NCI-H1694 treated with DMSO at 0.1 percent for 48 hours (cell line): ENCODE data around the gene KDM4B.

ENCODE experiments used
- DNase-seq: peaks from one replicate; lab custom pipeline; 2025; lab: John Stamatoyannopoulos, UW

Gene KDM4B

GRCh38 chr19:5122671-5123409 is 153.9 kb downstream of the KDM4B start:
- no peak for DNase-seq

GRCh38 chr19:5123646-5124045 is 154.7 kb downstream of the KDM4B start:
- DNase-seq: no peak

DNA sequence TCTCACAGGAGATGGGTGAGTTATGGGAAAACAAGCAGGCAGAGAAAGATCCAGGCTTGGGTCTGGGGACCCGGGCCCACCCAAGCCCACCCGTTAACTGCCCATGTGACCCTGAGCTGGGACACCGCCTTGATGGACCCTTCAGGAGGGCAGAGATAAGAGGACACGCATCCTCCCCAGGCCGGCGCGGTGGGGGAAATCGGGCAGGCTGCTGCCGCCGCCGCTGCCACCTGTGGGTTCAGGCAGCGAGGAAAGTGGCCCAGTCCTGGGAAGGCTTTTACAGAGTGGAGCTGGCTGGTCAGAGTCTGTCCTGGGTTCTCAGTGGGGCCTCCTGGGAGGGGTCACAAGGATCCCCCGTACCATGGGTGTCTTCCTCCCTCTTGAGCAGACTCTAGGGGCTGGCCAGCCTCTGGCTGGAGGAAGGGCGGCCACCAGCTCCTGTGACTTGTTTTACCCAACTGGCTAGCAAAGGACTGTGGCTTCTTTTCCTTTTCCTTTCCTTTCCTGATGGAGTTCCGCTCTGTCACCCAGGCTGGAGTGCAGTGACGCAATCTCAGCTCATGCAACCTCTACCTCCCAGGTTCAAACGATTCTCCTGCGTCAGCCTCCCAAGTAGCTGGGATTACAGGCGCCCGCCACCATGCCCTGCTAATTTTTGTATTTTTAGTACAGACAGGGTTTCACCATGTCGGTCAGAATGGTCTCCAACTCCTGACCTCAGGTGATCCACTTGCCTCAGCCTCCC is 155.4 kb downstream of the KDM4B start:
- DNase-seq: no peak

- no peak for DNase-seq
Observed at GRCh38 chr19:5125376-5125775, 156.5 kb downstream of the KDM4B start.

DNA sequence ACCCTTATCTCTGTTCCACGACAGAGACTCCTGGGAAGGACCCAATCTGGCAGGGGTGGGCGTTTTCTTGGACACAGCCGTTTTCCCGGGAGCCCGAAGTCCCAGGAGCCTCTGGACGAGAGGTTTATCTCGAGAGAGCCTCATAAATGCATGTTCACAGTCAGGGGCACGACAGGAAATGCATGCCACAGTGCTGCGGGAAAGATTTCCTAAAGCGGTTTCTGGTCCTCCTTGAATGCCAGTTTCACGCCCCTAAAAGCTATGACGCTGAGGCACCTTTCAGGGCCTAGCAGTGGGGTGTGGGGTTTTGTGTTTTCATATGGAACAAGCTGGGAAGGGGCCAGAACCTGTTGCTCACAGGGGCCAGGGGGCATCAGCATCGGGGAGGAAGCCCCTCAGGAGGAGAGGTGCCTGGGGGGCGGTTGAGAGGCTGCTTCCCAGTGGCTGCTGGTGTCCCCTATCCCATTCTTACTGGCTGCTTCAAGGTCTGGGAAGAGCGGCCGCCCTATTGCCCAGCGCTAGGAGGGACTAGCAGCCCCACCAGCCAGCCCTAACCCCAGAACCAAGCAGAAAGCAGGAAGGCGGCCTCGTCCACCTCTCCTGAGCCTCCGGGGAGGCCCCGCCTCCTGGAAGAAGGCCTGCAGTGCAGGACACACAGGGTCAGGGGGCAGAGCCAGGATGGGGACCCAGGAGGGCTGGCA is 157.0 kb downstream of the KDM4B start:
- DNase-seq: no peak

DNA sequence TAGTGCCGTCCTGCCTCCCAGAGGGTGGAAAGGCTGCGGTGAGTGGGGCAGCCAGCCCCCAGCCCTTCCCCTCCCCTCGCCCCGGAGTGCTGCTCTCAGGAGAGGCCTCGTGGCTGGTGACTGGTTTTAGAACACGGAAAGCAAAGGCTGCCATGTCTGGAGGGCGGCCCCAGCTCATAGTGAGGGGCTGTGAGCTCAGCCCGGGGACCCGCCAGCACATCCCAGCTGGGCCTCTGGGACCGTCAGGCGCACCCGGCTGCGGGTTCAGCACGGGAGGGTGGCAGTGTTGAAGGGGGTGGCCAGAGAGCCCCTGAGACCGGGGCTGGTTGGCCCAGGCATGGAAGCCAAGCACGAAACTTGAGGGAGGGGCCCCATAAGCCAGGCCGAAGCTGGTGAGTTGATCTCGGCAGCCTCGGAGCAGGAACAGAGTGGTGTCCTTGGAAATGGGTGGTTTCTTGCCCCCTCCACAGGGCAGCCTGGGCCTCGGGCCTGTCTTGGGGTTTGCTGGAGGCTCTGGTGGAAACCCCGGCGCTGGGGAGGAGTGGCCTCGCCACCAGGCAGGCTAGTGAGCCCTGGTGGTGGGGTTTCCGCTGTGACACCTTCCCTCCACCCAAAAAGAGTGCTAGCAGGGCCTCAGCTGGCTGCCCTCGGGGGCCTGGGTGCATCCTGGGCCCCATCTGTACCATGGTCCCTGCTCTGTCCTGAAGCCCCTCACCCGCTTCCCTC is 157.7 kb downstream of the KDM4B start:
- DNase-seq: no peak

GRCh38 chr19:5127717-5128116 is 158.8 kb downstream of the KDM4B start:
- no peak for DNase-seq

DNA sequence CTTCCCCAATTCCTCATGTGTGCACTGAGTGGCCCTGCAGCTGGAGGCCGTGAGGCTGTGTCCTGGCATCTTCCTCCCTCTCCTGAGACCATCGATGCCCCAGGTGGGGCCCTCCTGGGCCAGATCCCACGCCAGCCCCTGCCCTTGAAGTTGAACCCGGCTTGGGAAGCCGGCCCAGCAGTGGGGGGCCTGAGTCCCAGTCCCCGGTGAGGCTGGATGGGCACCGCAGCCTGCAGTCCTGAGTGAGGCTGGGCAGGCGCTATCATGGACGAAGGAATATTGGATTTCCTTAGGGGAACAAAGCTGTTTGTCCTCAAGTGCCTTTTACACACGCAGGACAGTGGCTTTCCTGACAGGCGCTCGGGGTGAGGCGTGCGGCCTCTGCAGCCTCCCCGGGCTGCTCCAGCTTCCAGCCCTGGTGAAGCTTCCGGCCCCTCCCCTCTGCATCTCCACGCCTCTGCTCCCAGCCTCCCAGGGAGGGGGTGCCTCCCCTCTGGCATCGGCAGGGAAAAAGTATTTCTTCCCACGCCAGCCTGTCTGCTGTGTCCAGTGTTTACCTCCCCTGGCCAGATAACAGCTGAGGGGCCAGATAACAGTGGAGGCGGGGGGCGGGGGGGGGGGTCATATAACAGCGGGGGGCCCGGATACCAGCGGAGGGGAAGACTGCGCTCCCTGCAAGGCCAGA is 159.5 kb downstream of the KDM4B start:
- DNase-seq: no peak

DNA sequence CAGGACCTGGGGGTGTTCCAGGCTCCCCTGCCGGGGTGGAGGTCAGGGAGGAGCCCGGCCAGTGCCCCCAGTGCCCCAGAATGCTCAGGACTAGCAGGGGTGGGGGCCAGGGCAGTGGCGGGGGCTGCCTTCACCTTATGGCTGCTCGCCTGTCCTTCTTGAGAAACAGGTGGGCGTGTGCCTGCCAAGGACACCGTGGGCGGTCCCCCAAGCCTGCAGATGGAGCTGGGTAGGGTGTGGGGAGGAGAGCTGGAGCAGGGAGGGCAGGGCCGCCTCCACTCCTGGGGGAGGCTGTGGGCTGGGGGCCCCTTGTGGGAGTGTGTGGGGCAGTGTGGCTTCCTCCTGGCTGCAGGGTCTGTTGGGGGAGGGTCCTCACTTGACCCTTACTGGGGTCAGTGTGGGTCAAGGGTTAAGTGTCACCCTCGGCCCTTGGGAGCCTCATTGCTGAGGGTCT is 160.1 kb downstream of the KDM4B start:
- no peak for DNase-seq

DNA sequence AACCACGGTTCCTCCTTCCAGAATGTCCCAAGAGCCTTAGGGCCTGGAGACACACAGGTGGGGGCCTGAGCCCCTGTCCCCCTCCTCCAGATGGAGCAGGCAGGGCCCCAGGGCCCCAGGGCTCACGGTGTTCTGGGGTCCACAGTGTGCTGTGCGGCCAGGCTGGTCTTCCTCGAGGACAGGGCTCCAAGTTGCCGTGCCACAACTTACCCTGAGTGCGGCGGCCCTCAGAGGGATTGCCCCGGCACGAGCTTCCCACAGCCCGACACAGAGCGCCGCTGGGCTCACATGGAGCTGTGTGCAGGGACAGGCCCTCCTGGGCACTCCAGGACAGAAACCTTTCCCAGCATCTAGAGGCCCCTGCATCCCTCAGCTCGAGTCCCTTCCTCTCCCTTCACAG is 160.8 kb downstream of the KDM4B start:
- DNase-seq: no peak

GRCh38 chr19:5130371-5131030 is 161.6 kb downstream of the KDM4B start:
- DNase-seq: no peak

DNA sequence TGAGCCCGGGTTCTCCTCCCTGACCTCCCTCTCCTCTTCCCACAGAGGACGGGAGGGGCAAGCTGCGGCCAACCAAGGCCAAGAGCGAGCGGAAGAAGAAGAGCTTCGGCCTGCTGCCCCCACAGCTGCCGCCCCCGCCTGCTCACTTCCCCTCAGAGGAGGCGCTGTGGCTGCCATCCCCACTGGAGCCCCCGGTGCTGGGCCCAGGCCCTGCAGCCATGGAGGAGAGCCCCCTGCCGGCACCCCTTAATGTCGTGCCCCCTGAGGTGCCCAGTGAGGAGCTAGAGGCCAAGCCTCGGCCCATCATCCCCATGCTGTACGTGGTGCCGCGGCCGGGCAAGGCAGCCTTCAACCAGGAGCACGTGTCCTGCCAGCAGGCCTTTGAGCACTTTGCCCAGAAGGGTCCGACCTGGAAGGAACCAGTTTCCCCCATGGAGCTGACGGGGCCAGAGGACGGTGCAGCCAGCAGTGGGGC is 162.2 kb downstream of the KDM4B start:
- no peak for DNase-seq

DNA sequence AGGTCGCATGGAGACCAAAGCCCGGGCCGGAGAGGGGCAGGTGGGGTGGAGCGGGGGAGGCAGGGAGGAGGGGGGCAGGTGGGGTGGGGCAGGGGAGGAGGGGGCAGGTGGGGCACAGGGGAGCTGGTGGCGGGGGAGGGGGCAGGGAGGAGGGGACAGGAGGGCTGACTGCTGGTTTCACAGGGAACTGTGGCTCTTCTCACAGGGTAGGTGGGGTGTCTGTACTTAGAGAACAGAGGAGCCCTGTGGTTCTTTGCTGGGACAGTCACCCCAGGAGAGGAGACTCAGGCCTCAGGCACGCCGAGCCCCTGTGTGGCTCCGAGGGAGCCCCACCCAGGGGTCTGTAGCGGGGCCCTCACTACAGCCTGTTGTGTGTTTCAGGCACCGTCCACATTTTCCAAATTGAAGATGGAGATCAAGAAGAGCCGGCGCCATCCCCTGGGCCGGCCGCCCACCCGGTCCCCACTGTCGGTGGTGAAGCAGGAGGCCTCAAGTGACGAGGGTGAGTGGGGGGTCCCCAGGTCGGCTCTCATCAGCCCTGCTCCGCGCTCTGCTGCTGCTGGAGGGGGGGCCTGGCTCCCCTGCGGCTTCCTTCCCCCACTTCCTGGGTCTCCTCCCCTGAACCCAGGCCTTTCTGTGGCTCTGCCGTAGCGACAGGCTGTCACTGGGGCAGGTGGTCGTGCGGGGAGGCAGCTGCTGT is 162.7 kb downstream of the KDM4B start:
- DNase-seq: no peak

DNA sequence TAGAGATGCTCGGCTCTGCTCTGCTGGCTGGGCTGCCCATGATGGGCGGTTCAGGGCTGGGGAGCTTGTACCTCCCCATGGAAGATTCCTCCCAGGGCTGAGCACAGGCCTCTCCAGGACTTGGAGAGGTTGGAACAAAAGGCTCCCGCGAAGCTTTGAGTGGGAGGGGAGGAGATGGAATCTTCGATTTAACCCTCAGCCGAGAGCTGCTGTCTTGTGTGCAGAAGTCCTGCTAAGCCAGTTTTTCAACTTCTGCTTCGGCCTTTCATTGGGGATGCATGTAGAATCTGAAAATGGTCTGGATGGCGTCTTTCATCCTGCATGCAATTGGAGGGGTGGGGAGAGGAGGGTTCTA is 163.3 kb downstream of the KDM4B start:
- no peak for DNase-seq

DNA sequence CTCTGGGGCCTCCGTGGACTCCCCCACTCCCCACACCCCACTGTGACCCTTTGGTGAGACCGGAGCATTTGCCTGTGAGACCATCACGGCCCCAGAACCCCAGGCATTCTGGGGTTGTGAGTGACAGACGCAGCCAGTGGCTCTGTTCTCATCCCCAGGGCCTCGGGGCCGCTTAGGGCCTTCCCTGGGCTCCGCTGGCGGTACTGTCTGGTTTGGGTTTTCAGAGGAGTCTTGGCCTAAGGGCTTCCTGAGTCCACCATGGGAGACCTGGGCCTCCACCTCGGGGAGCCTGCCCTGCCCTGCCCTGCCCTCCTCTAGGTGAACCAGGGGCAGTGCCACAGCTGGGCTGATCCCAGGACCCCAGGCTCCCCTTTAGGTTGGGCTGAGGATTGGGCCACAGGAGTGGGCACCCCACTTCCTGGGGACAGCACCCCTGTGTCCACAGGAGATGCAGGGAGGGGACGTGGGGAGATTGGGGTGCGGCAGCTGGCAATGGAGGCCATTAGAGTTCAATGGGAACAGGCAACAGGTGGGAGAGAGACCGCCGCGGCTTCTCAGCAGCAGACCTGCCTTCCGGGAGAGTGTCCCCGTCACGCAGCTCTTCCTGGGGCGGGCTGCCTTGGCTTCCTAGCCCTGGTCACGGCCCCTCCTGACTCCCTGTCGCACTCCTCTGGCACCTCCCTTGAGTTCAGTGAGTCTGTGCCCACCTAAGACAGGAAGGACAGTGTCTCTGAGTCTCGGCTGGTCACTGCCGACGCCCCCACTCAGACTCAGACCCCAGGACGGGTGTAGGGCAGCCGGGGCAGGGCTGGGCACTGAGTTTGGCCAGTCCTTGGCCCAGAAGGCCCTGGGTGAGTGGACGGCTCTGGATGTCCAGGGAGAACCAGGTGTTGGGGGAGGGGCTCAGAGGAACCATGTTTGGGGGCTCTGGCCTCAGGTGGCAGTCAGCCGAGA is 164.1 kb downstream of the KDM4B start:
- no peak for DNase-seq

- DNase-seq: no peak
Observed at GRCh38 chr19:5133986-5134595, 165.2 kb downstream of the KDM4B start.

- no peak for DNase-seq
Observed at GRCh38 chr19:5134691-5135090, 165.8 kb downstream of the KDM4B start.

- no peak for DNase-seq
Observed at GRCh38 chr19:5136073-5136855, 167.4 kb downstream of the KDM4B start.
